ENCODE results near the gene SUN3. TPM values are rescaled to one million over a fixed set of nuclear protein-coding genes. Genes with fewer than 3 reads are reported as not detected.
"Not testable (repeated sequence)": the region's sequence is repeated elsewhere in the genome, so short reads cannot be mapped to it uniquely, and the experiment has no call there.

SUN3 gene
- total RNA-seq, 1 experiment from 2014 or later, result not detected

DNA sequence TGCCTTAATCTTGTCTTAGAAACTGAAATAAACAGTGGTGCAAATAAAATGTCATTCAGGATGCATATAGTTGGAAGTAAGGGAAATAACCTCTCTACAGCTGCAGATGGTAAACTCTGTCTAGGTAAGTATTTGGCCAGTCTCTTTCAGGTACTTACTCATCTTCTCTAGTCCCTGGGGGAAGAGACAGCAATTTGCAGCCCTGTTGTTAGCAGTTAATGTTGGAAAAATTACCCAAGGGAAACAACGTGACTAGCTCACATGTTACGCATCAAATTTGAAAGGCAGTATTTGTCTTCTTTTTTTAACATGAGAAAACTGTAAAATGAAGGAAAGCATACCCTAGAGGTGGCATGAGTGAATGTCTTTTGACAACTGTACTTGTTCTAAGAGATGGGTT is 46.3 kb downstream of the SUN3 start:
- Histone ChIP-seq H3K14ac (ENCODE audit: insufficient read depth, low read length) (no peak overlapping the region), H3K9ac (ENCODE audit: extremely low read depth, insufficient read length, low read length) (no peak overlapping the region), H3K23ac (ENCODE audit: insufficient read length, low read depth, low read length) (no peak overlapping the region), H4K20me1 (ENCODE audit: control insufficient read depth, insufficient read depth, insufficient read length) (no peaks in the 10 kb centered on the region), H2BK15ac (ENCODE audit: low read depth, low read length) (no peak overlapping the region), H2AK5ac (ENCODE audit: insufficient read length, low read length) (no peak overlapping the region), H4K91ac (ENCODE audit: insufficient read length, low read depth, low read length) (no peak overlapping the region), H2BK20ac (ENCODE audit: low read depth, low read length, poor library complexity, severe bottlenecking) (no peak overlapping the region), H3K18ac (ENCODE audit: insufficient read length, low read depth, low read length) (no peak overlapping the region), H2AFZ (ENCODE audit: low read length) (no peak overlapping the region), H3K4me2 (ENCODE audit: insufficient read depth, insufficient read length, low read length) (no peak overlapping the region), H3K56ac (ENCODE audit: insufficient read length, low read depth, low read length) (no peak overlapping the region), H3T11ph (ENCODE audit: low read length) (no peak overlapping the region), H3K79me1 (ENCODE audit: insufficient read depth, low read depth, low read length, poor library complexity, severe bottlenecking) (no peaks in the 10 kb centered on the region), H3K9me3 (ENCODE audit: control insufficient read depth, low read depth, low read length) (no peaks in the 10 kb centered on the region), H4K5ac (ENCODE audit: insufficient read length, low read depth, low read length) (no peak overlapping the region), H3K4ac (ENCODE audit: low read depth, low read length) (no peak overlapping the region), H2BK120ac (ENCODE audit: low read depth, low read length, poor library complexity, severe bottlenecking) (no peak overlapping the region), H2BK5ac (ENCODE audit: insufficient read length, low read length) (no peak overlapping the region), H3K4me1 (ENCODE audit: insufficient read depth, low read length) (peaks cover 3% of the 10 kb centered on the region; the same call in 1 of the 2 replicates), H3K23me2 (ENCODE audit: insufficient read length, low read depth, low read length, poor library complexity, severe bottlenecking) (peaks cover 5% of the 10 kb centered on the region), H2BK12ac (ENCODE audit: insufficient read length, low read depth, low read length) (no peak overlapping the region), H4K8ac (replicated peaks; ENCODE audit: insufficient read length, low read depth, low read length) (no peak overlapping the region), H3K27me3 (ENCODE audit: insufficient read depth, low read length) (no peaks in the 10 kb centered on the region), H3K27ac (ENCODE audit: insufficient read length, low read depth, low read length) (no peak overlapping the region), H3K79me2 (ENCODE audit: insufficient read depth, low read length) (peaks cover 3% of the 10 kb centered on the region; the same call in 1 of the 2 replicates)
- peaks cover 7 to 11% (median 10%) of the 10 kb centered on the region in 3 experiments; a peak in 6 of 7 replicates for H3K36me3 Mint-ChIP-seq (ENCODE audit: insufficient read depth in 1 of 3, low read depth in 3 of 3)
- no peaks in the 10 kb centered on the region for H3K27me3 Mint-ChIP-seq (ENCODE audit: low read depth)
- no CpG with 5 or more reads among the region's 2 CpGs for WGBS (ENCODE audit: extremely low coverage, insufficient read length, low lambda C conversion rate)
- TF ChIP-seq, protein P1, sequence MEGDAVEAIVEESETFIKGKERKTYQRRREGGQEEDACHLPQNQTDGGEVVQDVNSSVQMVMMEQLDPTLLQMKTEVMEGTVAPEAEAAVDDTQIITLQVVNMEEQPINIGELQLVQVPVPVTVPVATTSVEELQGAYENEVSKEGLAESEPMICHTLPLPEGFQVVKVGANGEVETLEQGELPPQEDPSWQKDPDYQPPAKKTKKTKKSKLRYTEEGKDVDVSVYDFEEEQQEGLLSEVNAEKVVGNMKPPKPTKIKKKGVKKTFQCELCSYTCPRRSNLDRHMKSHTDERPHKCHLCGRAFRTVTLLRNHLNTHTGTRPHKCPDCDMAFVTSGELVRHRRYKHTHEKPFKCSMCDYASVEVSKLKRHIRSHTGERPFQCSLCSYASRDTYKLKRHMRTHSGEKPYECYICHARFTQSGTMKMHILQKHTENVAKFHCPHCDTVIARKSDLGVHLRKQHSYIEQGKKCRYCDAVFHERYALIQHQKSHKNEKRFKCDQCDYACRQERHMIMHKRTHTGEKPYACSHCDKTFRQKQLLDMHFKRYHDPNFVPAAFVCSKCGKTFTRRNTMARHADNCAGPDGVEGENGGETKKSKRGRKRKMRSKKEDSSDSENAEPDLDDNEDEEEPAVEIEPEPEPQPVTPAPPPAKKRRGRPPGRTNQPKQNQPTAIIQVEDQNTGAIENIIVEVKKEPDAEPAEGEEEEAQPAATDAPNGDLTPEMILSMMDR (conservative IDR thresholded peaks at IDR 0.05), result no peak
- H3K4me3 Mint-ChIP-seq, result no peak overlapping the region
- no peak for DNase-seq
- peaks cover 13 to 14% of the 10 kb centered on the region in 2 experiments for H3K4me1 Mint-ChIP-seq
- no peaks in the 10 kb centered on the region; a peak in 1 of 5 replicates for H3K9me3 Mint-ChIP-seq
- no peak overlapping the region for H3K27ac Mint-ChIP-seq

DNA sequence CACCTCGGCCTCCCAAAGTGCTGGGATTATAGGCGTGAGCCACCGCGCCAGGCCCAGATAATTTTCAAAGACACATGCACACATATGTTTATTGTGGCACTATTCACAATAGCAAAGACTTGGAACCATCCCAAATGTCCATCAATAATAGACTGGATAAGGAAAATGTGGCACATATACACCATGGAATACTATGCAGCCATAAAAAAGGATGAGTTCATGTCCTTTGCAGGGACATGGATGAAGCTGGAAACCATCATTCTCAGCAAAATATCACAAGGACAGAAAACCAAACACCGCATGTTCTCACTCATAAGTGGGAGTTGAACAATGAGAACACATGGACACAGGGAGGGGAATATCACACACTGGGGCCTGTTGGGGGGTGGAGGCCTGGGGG is 48.3 kb downstream of the SUN3 start:
- H3K27ac Mint-ChIP-seq; H3K4ac ChIP-seq (ENCODE audit: low read depth, low read length): not testable (repeated sequence)

More for the DNA sequence above, 48.3 kb downstream of the SUN3 start:
- not testable (repeated sequence) for H3K23me2 ChIP-seq (ENCODE audit: insufficient read length, low read depth, low read length, poor library complexity, severe bottlenecking); H3K27me3 Mint-ChIP-seq (ENCODE audit: low read depth); H3K14ac ChIP-seq (ENCODE audit: insufficient read depth, low read length); H3K27ac ChIP-seq (ENCODE audit: insufficient read length, low read depth, low read length); H3K9me3 ChIP-seq (ENCODE audit: control insufficient read depth, low read depth, low read length); H3K4me3 Mint-ChIP-seq; H3K9ac ChIP-seq (ENCODE audit: extremely low read depth, insufficient read length, low read length); H2BK20ac ChIP-seq (ENCODE audit: low read depth, low read length, poor library complexity, severe bottlenecking); H3K4me2 ChIP-seq (ENCODE audit: insufficient read depth, insufficient read length, low read length); H3T11ph ChIP-seq (ENCODE audit: low read length); H3K27me3 ChIP-seq (ENCODE audit: insufficient read depth, low read length); H2BK120ac ChIP-seq (ENCODE audit: low read depth, low read length, poor library complexity, severe bottlenecking); DNase-seq; H3K56ac ChIP-seq (ENCODE audit: insufficient read length, low read depth, low read length); H3K79me1 ChIP-seq (ENCODE audit: insufficient read depth, low read depth, low read length, poor library complexity, severe bottlenecking); H2BK15ac ChIP-seq (ENCODE audit: low read depth, low read length); H4K91ac ChIP-seq (ENCODE audit: insufficient read length, low read depth, low read length); H2AFZ ChIP-seq (ENCODE audit: low read length); H2AK5ac ChIP-seq (ENCODE audit: insufficient read length, low read length); H4K20me1 ChIP-seq (ENCODE audit: control insufficient read depth, insufficient read depth, insufficient read length); H3K23ac ChIP-seq (ENCODE audit: insufficient read length, low read depth, low read length); H2BK12ac ChIP-seq (ENCODE audit: insufficient read length, low read depth, low read length); H3K4me1 ChIP-seq (ENCODE audit: insufficient read depth, low read length); H2BK5ac ChIP-seq (ENCODE audit: insufficient read length, low read length); H3K9me3 Mint-ChIP-seq; H4K8ac ChIP-seq (replicated peaks; ENCODE audit: insufficient read length, low read depth, low read length); H3K79me2 ChIP-seq (ENCODE audit: insufficient read depth, low read length); H4K5ac ChIP-seq (ENCODE audit: insufficient read length, low read depth, low read length); H3K18ac ChIP-seq (ENCODE audit: insufficient read length, low read depth, low read length)
- WGBS (ENCODE audit: extremely low coverage, insufficient read length, low lambda C conversion rate), result no CpG with 5 or more reads among the region's 5 CpGs
- H3K36me3 Mint-ChIP-seq (ENCODE audit: insufficient read depth in 1 of 3, low read depth in 3 of 3), result peaks cover 21 to 31% (median 30%) of the 10 kb centered on the region in 3 experiments; a peak in 6 of 7 replicates
- peaks cover 13 to 14% of the 10 kb centered on the region in 2 experiments for H3K4me1 Mint-ChIP-seq
